ENCODE measurements around the gene USP31.
"Not testable (repeated sequence)": the region's sequence is repeated elsewhere in the genome, so short reads cannot be mapped to it uniquely, and the experiment has no call there.

The USP31 gene

GRCh38 chr16:23131931-23132621 lies 17.2 kb downstream of the USP31 start:
- no peak for DNase-seq (ENCODE audit: low read depth in 2 of 2)

GRCh38 chr16:23131436-23131835 lies 17.8 kb downstream of the USP31 start:
- no peak for DNase-seq (ENCODE audit: low read depth in 2 of 2)

GRCh38 chr16:23131036-23131435 lies 18.2 kb downstream of the USP31 start:
- DNase-seq (ENCODE audit: low read depth in 2 of 2) = no peak

- no peak for DNase-seq (ENCODE audit: low read depth in 2 of 2)
Observed at GRCh38 chr16:23129686-23130085, 19.6 kb downstream of the USP31 start.

- DNase-seq (ENCODE audit: low read depth in 2 of 2) = no peak
Observed at GRCh38 chr16:23128056-23128455, 21.2 kb downstream of the USP31 start.

GRCh38 chr16:23125277-23125676 lies 24.0 kb downstream of the USP31 start:
- no peak for DNase-seq (ENCODE audit: low read depth in 2 of 2)

- no peak for DNase-seq (ENCODE audit: low read depth in 2 of 2)
Observed at GRCh38 chr16:23124315-23124714, 24.9 kb downstream of the USP31 start.

- no peak for DNase-seq (ENCODE audit: low read depth in 2 of 2)
Observed at GRCh38 chr16:23122144-23122543, 27.1 kb downstream of the USP31 start.

GRCh38 chr16:23121024-23121423 lies 28.2 kb downstream of the USP31 start:
- DNase-seq (ENCODE audit: low read depth in 2 of 2) = no peak

- no peak for DNase-seq (ENCODE audit: low read depth in 2 of 2)
Observed at GRCh38 chr16:23120562-23120961, 28.7 kb downstream of the USP31 start.

- DNase-seq (ENCODE audit: low read depth in 2 of 2) = no peak
Observed at GRCh38 chr16:23119570-23119969, 29.7 kb downstream of the USP31 start.

- no peak for DNase-seq (ENCODE audit: low read depth in 2 of 2)
Observed at GRCh38 chr16:23114131-23114904, 34.9 kb downstream of the USP31 start.

GRCh38 chr16:23113185-23113584 lies 36.1 kb downstream of the USP31 start:
- no peak for DNase-seq (ENCODE audit: low read depth in 2 of 2)

- DNase-seq (ENCODE audit: low read depth in 2 of 2) = no peak
Observed at GRCh38 chr16:23110257-23110899, 38.9 kb downstream of the USP31 start.

GRCh38 chr16:23107936-23108335 lies 41.3 kb downstream of the USP31 start:
- no peak for DNase-seq (ENCODE audit: low read depth in 2 of 2)

- DNase-seq (ENCODE audit: low read depth in 2 of 2) = no peak
Observed at GRCh38 chr16:23107117-23107516, 42.1 kb downstream of the USP31 start.

GRCh38 chr16:23105309-23105708 lies 43.9 kb downstream of the USP31 start:
- DNase-seq (ENCODE audit: low read depth in 2 of 2) = no peak

GRCh38 chr16:23104032-23104955 lies 45.0 kb downstream of the USP31 start:
- no peak for DNase-seq (ENCODE audit: low read depth in 2 of 2)

- no peak for DNase-seq (ENCODE audit: low read depth in 2 of 2)
Observed at GRCh38 chr16:23103603-23104002, 45.6 kb downstream of the USP31 start.

- DNase-seq (ENCODE audit: low read depth in 2 of 2) = no peak
Observed at GRCh38 chr16:23101012-23101550, 48.2 kb downstream of the USP31 start.

- not testable (repeated sequence) for DNase-seq (ENCODE audit: low read depth in 2 of 2)
Observed at GRCh38 chr16:23096450-23096849, 52.8 kb downstream of the USP31 start.
